ENCODE measurements around the gene MYADML2.
A peak's percentile ranks its signal among the peaks of the same experiment; 100 is the strongest.
"Not testable (repeated sequence)": the region's sequence is repeated elsewhere in the genome, so short reads cannot be mapped to it uniquely, and the experiment has no call there.

The MYADML2 gene

DNA sequence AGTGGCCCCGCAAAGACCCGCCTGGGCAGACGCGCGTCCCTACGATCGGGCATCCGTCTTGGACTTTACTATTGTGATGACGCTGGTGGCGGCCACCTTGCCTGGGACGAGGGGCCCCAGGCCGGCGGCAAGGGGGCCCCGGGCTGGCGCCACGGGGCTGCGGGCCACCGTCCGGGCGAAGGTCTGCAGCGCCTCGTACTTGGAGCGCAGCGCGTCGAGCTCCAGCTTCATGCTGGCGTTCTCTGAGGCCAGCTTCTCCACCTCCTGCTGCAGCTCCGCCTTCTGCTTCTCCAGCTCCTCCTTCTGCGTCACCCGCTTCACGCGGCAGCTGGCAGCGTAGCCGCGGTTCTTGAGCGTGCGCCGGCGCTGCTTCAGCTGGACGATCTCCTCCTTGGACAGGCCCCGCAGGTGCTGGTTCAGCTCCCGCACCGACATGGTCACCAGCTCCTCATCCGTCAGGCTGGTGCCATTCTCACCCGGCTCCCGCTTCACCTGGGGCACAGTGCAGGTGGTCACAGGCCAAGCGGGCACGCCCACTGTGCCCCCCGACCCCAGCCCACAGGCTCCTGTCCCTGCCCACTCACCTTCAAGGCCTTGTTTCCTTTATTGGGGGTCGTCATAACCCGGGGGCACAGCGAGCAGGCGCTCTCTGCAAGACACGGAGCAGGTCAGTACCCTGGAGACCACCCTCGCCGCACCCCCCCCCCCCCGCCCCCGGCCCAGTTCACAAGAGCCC, 24.3 kb downstream of the MYADML2 start:
- H3K27ac ChIP-seq (ENCODE audit: low read length): no peak overlapping the region
- peaks cover 6 to 41% of the 10 kb centered on the region in 2 donors for H3K36me3 ChIP-seq (ENCODE audit: control insufficient read depth in 1 of 2, insufficient read depth in 2 of 2, low read length in 2 of 2)
- no peaks in the 10 kb centered on the region for H3K9me3 ChIP-seq (ENCODE audit: control insufficient read depth in 1 of 2, low read length in 2 of 2)
- H3K27me3 ChIP-seq (ENCODE audit: low read depth, low read length): no peaks in the 10 kb centered on the region
- H3K4me3 ChIP-seq (ENCODE audit: low read depth in 1 of 2, low read length in 2 of 2): peak overlapping the region in 1 of 2 donors; percentile 44
- H3K4me1 ChIP-seq (ENCODE audit: control insufficient read depth in 1 of 2, insufficient read depth in 2 of 2, low read length in 2 of 2): peaks cover 17 to 66% of the 10 kb centered on the region in 2 donors

GRCh38 chr17:81921996-81922565, 25.0 kb downstream of the MYADML2 start:
- no peak overlapping the region for H3K4me3 ChIP-seq (ENCODE audit: low read depth in 1 of 2, low read length in 2 of 2)
- H3K36me3 ChIP-seq (ENCODE audit: control insufficient read depth in 1 of 2, insufficient read depth in 2 of 2, low read length in 2 of 2): peaks cover 6 to 41% of the 10 kb centered on the region in 2 donors
- H3K27ac ChIP-seq (ENCODE audit: low read length): no peak overlapping the region
- no peaks in the 10 kb centered on the region for H3K9me3 ChIP-seq (ENCODE audit: control insufficient read depth in 1 of 2, low read length in 2 of 2)
- peaks cover 20 to 70% of the 10 kb centered on the region in 2 donors for H3K4me1 ChIP-seq (ENCODE audit: control insufficient read depth in 1 of 2, insufficient read depth in 2 of 2, low read length in 2 of 2)
- no peaks in the 10 kb centered on the region for H3K27me3 ChIP-seq (ENCODE audit: low read depth, low read length)

DNA sequence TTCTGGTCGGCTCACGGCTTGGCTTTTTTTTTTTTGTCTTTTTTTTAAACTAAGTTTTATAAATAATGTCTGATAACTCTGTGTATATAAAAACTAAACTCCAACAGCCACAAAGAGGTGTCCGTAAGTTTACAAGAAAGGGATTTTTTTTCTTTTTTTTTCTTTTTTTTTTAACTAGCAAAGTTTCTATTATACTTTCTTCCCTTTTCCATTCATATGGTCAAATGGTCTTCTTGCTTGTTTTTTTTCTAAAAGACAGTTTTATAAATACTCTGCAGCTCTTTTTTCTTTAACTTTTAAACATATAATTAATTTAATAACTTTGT, 25.5 kb downstream of the MYADML2 start:
- Histone ChIP-seq H3K27me3 (ENCODE audit: low read depth, low read length) (no peaks in the 10 kb centered on the region), H3K9me3 (ENCODE audit: control insufficient read depth in 1 of 2, low read length in 2 of 2) (no peaks in the 10 kb centered on the region), H3K36me3 (ENCODE audit: control insufficient read depth in 1 of 2, insufficient read depth in 2 of 2, low read length in 2 of 2) (peaks cover 6 to 35% of the 10 kb centered on the region in 2 donors), H3K4me1 (ENCODE audit: control insufficient read depth in 1 of 2, insufficient read depth in 2 of 2, low read length in 2 of 2) (peaks cover 25 to 75% of the 10 kb centered on the region in 2 donors), H3K27ac (ENCODE audit: low read length) (no peak overlapping the region), H3K4me3 (ENCODE audit: low read depth in 1 of 2, low read length in 2 of 2) (no peak overlapping the region)

DNA sequence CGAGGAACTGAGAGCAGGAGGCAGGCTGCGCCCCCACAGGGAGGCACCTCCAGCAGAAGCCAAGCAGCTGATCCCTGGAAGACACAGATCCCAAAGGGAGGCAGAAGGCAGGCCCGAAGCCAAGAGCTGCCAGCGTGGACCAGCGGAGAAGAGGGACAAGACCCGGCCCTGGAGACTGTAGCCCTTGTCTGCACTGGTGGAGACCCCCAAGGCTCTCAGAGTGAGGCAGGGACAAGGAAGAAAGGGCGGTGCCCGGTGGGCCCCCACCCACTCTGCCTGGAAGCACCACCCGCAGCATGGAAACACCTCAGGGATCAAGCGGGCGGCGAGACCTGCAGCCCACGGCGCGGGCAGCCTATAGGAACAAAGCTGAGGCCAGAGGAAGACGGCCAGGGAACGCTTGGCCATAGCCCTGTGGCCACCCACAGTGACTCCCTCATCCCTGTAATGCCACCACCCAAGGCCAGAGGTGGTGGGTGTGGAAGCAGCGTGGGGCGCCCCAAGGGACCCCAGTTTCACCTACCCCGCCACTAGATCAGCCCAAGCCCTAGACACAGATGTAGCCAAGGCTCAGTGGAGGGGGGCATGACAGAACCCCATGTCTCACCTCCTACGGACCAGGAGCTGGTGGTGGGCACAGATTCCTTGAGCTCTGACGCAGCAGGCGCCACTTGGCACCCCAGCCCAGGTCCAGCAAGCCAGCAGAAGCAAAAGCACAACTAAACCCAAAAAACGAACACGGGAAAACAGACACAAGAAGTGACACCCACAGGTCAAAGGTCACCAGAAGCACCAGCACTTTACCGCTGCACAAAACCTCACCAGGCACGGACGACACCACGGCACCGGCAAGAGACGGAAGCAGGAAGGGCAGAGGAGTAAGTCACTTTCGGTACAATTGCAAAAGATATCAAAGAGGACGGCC, 26.2 kb downstream of the MYADML2 start:
- H3K36me3 ChIP-seq (ENCODE audit: control insufficient read depth in 1 of 2, insufficient read depth in 2 of 2, low read length in 2 of 2): peaks cover 6 to 30% of the 10 kb centered on the region in 2 donors
- H3K4me1 ChIP-seq (ENCODE audit: control insufficient read depth in 1 of 2, insufficient read depth in 2 of 2, low read length in 2 of 2): peaks cover 25 to 77% of the 10 kb centered on the region in 2 donors
- H3K27me3 ChIP-seq (ENCODE audit: low read depth, low read length): no peaks in the 10 kb centered on the region
- no peaks in the 10 kb centered on the region for H3K9me3 ChIP-seq (ENCODE audit: control insufficient read depth in 1 of 2, low read length in 2 of 2)
- H3K4me3 ChIP-seq (ENCODE audit: low read depth in 1 of 2, low read length in 2 of 2): no peak overlapping the region
- no peak overlapping the region for H3K27ac ChIP-seq (ENCODE audit: low read length)

DNA sequence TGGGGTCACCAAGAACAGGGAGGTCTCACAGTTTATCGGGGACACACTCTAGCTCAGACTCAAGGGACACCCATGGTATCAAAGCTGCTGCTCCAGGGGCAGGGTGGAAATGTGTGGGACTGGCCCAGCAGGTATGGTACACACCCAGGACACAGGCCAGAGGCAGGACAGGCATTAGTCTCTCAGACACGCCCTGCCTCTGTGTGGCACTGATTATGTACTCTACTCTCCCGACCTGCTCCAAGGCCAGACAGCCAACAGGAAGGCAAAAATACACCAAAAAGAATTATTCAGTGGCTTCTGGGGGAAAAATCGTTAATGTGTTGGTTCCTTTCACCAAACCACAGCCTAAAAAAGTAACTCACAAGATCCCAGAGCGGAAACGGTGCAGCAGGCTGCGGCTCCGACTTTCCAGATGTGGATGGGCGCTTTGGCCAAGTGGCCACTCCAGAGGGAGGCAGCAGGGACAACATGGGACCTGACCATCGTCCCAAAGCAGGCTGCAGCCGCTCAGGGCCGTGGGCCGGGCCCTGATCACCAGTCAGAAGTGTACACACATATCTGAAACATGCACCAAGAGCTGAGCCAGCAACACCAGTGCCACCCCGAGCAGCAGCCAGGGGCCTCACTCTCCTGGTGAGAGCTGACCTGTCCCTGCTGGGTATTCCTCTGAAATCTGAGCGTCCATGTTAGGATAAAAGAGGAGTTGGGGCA, 28.0 kb downstream of the MYADML2 start:
- Histone ChIP-seq H3K36me3 (ENCODE audit: control insufficient read depth in 1 of 2, insufficient read depth in 2 of 2, low read length in 2 of 2) (peaks cover 21 to 48% of the 10 kb centered on the region in 2 donors), H3K9me3 (ENCODE audit: control insufficient read depth in 1 of 2, low read length in 2 of 2) (no peaks in the 10 kb centered on the region), H3K4me3 (ENCODE audit: low read depth in 1 of 2, low read length in 2 of 2) (no peak overlapping the region), H3K27ac (ENCODE audit: low read length) (peak overlapping the region; percentile 39), H3K4me1 (ENCODE audit: control insufficient read depth in 1 of 2, insufficient read depth in 2 of 2, low read length in 2 of 2) (peaks cover 16 to 60% of the 10 kb centered on the region in 2 donors), H3K27me3 (ENCODE audit: low read depth, low read length) (no peaks in the 10 kb centered on the region)

DNA sequence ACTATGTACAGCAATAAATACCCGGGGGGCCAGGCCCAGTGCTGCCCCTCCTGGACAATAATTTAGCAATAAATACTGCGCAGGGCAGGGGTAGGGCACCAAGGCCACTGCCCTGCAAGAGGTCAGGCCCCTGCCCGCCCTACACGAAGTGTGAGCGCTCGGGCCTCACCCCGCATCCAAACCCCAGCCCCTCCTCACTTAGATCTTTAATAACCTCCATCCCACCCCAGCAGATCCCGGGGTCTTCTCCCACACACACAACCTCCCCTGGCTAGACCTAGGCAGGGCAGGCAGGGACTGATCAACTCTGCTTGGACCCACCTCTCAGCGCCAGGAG, 28.7 kb downstream of the MYADML2 start:
- H3K27ac ChIP-seq (ENCODE audit: low read length); H3K27me3 ChIP-seq (ENCODE audit: low read depth, low read length); H3K9me3 ChIP-seq (ENCODE audit: control insufficient read depth in 1 of 2, low read length in 2 of 2): not testable (repeated sequence)
- H3K4me3 ChIP-seq (ENCODE audit: low read depth in 1 of 2, low read length in 2 of 2): peak overlapping the region in 1 of 2 donors; percentile 80
- peaks cover 12 to 53% of the 10 kb centered on the region in 2 donors for H3K4me1 ChIP-seq (ENCODE audit: control insufficient read depth in 1 of 2, insufficient read depth in 2 of 2, low read length in 2 of 2)
- H3K36me3 ChIP-seq (ENCODE audit: control insufficient read depth in 1 of 2, insufficient read depth in 2 of 2, low read length in 2 of 2): peaks cover 28 to 55% of the 10 kb centered on the region in 2 donors

GRCh38 chr17:81917565-81918332, 29.3 kb downstream of the MYADML2 start, which contains the start of gene SIRT7:
Gene SIRT7, minus strand, starts transcription at chr17:81918176. Its CDS starts 45 bp downstream, at chr17:81918131.
- peak within 1 kb of the TSS; percentile 72 to 80 for H3K4me3 ChIP-seq (ENCODE audit: low read depth in 1 of 2, low read length in 2 of 2)
- no peaks in the 10 kb centered on the region for H3K27me3 ChIP-seq (ENCODE audit: low read depth, low read length)
- H3K36me3 ChIP-seq (ENCODE audit: control insufficient read depth in 1 of 2, insufficient read depth in 2 of 2, low read length in 2 of 2): peaks cover 30 to 59% of the 10 kb centered on the region in 2 donors
- H3K4me1 ChIP-seq (ENCODE audit: control insufficient read depth in 1 of 2, insufficient read depth in 2 of 2, low read length in 2 of 2): peaks cover 12 to 47% of the 10 kb centered on the region in 2 donors
- H3K27ac ChIP-seq (ENCODE audit: low read length): peak within 1 kb of the TSS; percentile 39
- no peaks in the 10 kb centered on the region for H3K9me3 ChIP-seq (ENCODE audit: control insufficient read depth in 1 of 2, low read length in 2 of 2)

- peak overlapping the region; percentile 8 for H3K27ac ChIP-seq (ENCODE audit: low read length)
- no peaks in the 10 kb centered on the region for H3K27me3 ChIP-seq (ENCODE audit: low read depth, low read length)
- H3K9me3 ChIP-seq (ENCODE audit: control insufficient read depth in 1 of 2, low read length in 2 of 2): no peaks in the 10 kb centered on the region
- peaks cover 30 to 55% of the 10 kb centered on the region in 2 donors for H3K36me3 ChIP-seq (ENCODE audit: control insufficient read depth in 1 of 2, insufficient read depth in 2 of 2, low read length in 2 of 2)
- peak overlapping the region in 1 of 2 donors; percentile 72 for H3K4me3 ChIP-seq (ENCODE audit: low read depth in 1 of 2, low read length in 2 of 2)
- peaks cover 12 to 41% of the 10 kb centered on the region in 2 donors for H3K4me1 ChIP-seq (ENCODE audit: control insufficient read depth in 1 of 2, insufficient read depth in 2 of 2, low read length in 2 of 2)
These were observed 30.6 kb downstream of the MYADML2 start for GRCh38 chr17:81916234-81917001.

DNA sequence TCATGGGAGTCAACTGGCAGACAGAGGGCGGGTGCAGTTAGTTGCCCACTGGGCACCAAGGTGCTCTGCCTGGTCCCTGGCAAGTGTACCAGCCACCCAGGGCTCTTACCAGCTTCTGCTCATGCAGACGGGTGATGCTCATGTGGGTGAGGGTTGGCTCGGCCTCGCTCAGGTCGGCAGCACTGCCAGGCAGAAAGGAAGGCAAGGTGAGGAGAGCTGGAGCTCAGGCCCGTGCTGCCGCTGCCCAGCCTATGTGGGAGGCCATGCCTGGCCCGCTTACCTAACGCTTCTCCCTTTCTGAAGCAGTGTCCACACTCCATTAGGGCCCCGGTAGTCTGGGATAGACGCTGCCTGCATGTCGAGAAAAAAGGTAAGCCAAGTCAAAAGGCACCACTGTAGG, 31.7 kb downstream of the MYADML2 start:
- H3K9me3 ChIP-seq (ENCODE audit: control insufficient read depth in 1 of 2, low read length in 2 of 2): no peaks in the 10 kb centered on the region
- H3K4me1 ChIP-seq (ENCODE audit: control insufficient read depth in 1 of 2, insufficient read depth in 2 of 2, low read length in 2 of 2): peaks cover 12 to 39% of the 10 kb centered on the region in 2 donors
- H3K27ac ChIP-seq (ENCODE audit: low read length): no peak overlapping the region
- peaks cover 30 to 44% of the 10 kb centered on the region in 2 donors for H3K36me3 ChIP-seq (ENCODE audit: control insufficient read depth in 1 of 2, insufficient read depth in 2 of 2, low read length in 2 of 2)
- no peak overlapping the region for H3K4me3 ChIP-seq (ENCODE audit: low read depth in 1 of 2, low read length in 2 of 2)
- H3K27me3 ChIP-seq (ENCODE audit: low read depth, low read length): no peaks in the 10 kb centered on the region

Data from muscle layer of duodenum (tissue), 2 donors.